Measurements from ENCODE around the gene PLPPR1. TPM values are rescaled to one million over a fixed set of nuclear protein-coding genes. Genes with fewer than 3 reads are reported as not detected.

The PLPPR1 gene
- total RNA-seq, 1 experiment from 2014 or later, result 2.4 TPM

DNA sequence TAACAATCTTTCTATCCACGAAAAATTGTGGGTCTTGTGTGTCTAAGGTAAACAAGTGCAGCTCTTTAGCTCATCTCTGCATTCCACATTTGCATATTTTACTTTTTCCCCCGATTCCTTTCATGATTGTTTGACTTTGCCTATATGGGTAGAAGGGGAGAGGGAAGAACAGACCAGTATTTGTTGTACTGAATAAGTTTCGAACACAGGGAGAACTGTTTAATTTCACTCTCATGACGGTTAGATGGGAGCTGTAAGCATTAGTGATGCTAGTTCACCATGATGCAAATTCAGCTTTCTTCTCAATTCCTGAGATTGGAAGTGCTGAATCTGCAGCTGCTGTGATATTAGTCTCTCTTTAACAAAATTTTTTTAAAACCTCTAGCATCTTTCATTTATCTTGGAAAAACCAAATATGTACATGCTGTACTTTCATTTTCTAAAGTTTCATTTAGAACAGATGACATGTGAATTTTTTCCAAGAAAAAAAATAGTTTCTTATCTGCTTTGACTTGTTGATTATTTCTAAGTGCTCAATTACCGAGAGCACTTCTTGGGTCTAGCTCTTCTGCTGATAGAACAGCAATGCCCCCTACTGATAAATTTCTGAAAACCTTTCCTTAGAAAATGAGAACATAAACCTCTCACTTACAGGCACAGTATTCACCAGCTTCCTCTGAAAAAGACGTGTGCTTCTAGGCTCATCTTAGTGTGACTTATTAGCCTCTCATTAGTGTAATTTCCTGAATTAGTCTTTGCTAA lies 206.8 kb downstream of the PLPPR1 start:
- Mint-ChIP-seq H3K4me3 (no peak overlapping the region), H3K4me1 (peaks cover 48% of the 10 kb centered on the region in 2 experiments), H3K27ac (peak overlapping the region in 1 of 3 experiments; percentile 40; a peak in 3 of 7 replicates), H3K9me3 (0 out of 5 replicates have a peak, but pooled peaks cover 0 to 3% of the 10 kb centered on the region in 2 experiments), H3K36me3 (ENCODE audit: insufficient read depth in 1 of 3, low read depth in 3 of 3) (peaks cover 0 to 10% (median 0%) of the 10 kb centered on the region in 3 experiments; a peak in 1 of 7 replicates), H3K27me3 (ENCODE audit: low read depth) (no peaks in the 10 kb centered on the region)
- H3K9ac ChIP-seq (ENCODE audit: extremely low read depth, insufficient read length, low read length), result no peak overlapping the region
- H2AK5ac ChIP-seq (ENCODE audit: insufficient read length, low read length), result no peak overlapping the region
- no peaks in the 10 kb centered on the region for H3K9me3 ChIP-seq (ENCODE audit: control insufficient read depth, low read depth, low read length)
- H3T11ph ChIP-seq (ENCODE audit: low read length), result no peak overlapping the region
- no peak overlapping the region for H2BK120ac ChIP-seq (ENCODE audit: low read depth, low read length, poor library complexity, severe bottlenecking)
- H2BK12ac ChIP-seq (ENCODE audit: insufficient read length, low read depth, low read length), result no peak overlapping the region
- no peak overlapping the region for H3K4me2 ChIP-seq (ENCODE audit: insufficient read depth, insufficient read length, low read length)
- no peaks in the 10 kb centered on the region for H3K23me2 ChIP-seq (ENCODE audit: insufficient read length, low read depth, low read length, poor library complexity, severe bottlenecking)
- H3K27ac ChIP-seq (ENCODE audit: insufficient read length, low read depth, low read length), result no peak overlapping the region
- H3K79me1 ChIP-seq (ENCODE audit: insufficient read depth, low read depth, low read length, poor library complexity, severe bottlenecking), result no peaks in the 10 kb centered on the region
- H3K27me3 ChIP-seq (ENCODE audit: insufficient read depth, low read length), result no peaks in the 10 kb centered on the region
- no peak for DNase-seq
- no peak overlapping the region for H4K5ac ChIP-seq (ENCODE audit: insufficient read length, low read depth, low read length)
- H2BK15ac ChIP-seq (ENCODE audit: low read depth, low read length), result no peak overlapping the region
- no peak overlapping the region for H2AFZ ChIP-seq (ENCODE audit: low read length)
- no peak overlapping the region for H3K14ac ChIP-seq (ENCODE audit: insufficient read depth, low read length)
- H2BK20ac ChIP-seq (ENCODE audit: low read depth, low read length, poor library complexity, severe bottlenecking), result no peak overlapping the region
- no CpG with 5 or more reads among the region's 6 CpGs for WGBS (ENCODE audit: extremely low coverage, insufficient read length, low lambda C conversion rate)
- TF ChIP-seq, protein P1, sequence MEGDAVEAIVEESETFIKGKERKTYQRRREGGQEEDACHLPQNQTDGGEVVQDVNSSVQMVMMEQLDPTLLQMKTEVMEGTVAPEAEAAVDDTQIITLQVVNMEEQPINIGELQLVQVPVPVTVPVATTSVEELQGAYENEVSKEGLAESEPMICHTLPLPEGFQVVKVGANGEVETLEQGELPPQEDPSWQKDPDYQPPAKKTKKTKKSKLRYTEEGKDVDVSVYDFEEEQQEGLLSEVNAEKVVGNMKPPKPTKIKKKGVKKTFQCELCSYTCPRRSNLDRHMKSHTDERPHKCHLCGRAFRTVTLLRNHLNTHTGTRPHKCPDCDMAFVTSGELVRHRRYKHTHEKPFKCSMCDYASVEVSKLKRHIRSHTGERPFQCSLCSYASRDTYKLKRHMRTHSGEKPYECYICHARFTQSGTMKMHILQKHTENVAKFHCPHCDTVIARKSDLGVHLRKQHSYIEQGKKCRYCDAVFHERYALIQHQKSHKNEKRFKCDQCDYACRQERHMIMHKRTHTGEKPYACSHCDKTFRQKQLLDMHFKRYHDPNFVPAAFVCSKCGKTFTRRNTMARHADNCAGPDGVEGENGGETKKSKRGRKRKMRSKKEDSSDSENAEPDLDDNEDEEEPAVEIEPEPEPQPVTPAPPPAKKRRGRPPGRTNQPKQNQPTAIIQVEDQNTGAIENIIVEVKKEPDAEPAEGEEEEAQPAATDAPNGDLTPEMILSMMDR (conservative IDR thresholded peaks at IDR 0.05), result peak; percentile 82
- no peak overlapping the region for H3K56ac ChIP-seq (ENCODE audit: insufficient read length, low read depth, low read length)
- H3K18ac ChIP-seq (ENCODE audit: insufficient read length, low read depth, low read length), result no peak overlapping the region
- no peak overlapping the region for H3K23ac ChIP-seq (ENCODE audit: insufficient read length, low read depth, low read length)
- H4K20me1 ChIP-seq (ENCODE audit: control insufficient read depth, insufficient read depth, insufficient read length), result no peaks in the 10 kb centered on the region
- no peak overlapping the region for H3K4ac ChIP-seq (ENCODE audit: low read depth, low read length)
- no peak overlapping the region for H4K91ac ChIP-seq (ENCODE audit: insufficient read length, low read depth, low read length)
- H4K8ac ChIP-seq (replicated peaks; ENCODE audit: insufficient read length, low read depth, low read length), result no peak overlapping the region
- no peaks in the 10 kb centered on the region for H3K79me2 ChIP-seq (ENCODE audit: insufficient read depth, low read length)
- peaks cover 3% of the 10 kb centered on the region; the same call in 1 of the 2 replicates for H3K4me1 ChIP-seq (ENCODE audit: insufficient read depth, low read length)
- no peak overlapping the region for H2BK5ac ChIP-seq (ENCODE audit: insufficient read length, low read length)
